Measurements from ENCODE around the gene JAML. TPM values are rescaled to one million over a fixed set of nuclear protein-coding genes. Genes with fewer than 3 reads are reported as not detected.

Gene JAML
- total RNA-seq, 1 experiment from 2014 or later = not detected

GRCh38 chr11:118167906-118168305 is 56.9 kb downstream of the JAML start:
- DNase-seq (ENCODE audit: low read depth) = no peak

DNA sequence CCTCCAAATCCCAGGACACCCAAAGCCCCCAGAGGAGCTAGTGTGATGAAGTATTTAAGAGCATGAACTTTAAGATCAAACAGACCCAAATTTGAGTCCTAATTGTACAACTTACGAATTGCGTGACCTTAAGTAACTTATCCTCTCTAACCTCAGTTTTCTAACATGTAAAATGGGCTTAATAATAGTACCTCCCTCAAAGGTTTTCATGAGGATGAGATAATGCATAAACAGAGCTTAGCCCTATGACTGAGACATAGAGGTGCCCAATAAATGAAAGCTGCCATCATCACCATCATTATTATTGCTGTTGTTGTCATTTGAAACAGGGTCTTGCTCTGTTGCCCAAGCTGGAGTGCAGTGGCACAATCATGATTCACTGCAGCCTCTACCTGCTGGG is 57.6 kb downstream of the JAML start:
- DNase-seq (ENCODE audit: low read depth) = no peak

DNA sequence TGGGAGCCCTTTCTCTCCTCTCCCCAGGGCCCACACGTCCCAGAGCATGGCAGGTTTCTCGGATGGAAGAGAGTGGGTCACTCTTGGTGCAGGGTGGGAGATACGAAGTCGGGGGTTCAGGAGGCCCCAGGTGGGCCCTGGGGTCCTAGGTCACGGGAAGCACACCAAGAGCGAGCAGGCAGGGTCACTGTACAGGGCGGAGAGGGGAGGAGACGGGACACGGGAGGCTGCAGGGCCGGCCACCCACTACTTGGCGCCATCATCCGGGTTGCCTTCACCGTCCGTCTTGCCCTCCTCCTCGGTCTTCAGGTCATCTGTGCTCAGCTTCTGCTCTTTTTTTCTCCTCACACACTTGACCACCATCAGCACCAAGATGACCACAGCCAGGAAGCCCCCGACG is 58.2 kb downstream of the JAML start:
- no peak for DNase-seq (ENCODE audit: low read depth)

DNA sequence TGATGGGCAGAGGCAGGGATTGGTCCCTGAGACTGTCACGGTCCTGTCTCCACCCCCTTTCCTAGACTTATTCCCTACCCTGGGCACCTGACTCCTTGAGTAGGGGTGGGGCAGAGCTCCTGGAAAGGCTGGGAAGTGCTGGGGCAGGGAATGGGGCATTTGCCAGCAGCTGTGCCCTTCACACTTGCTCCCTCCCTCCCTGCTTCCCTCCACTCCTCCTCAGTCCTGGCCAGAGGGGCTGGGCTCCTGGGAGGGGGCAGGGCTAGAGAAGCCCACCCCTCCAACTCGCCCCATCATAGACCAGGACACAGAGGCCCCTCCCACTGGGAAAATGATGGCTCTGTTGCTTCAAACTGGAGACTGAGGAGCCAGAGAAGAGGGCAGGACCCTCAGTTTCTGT is 59.9 kb downstream of the JAML start:
- DNase-seq (ENCODE audit: low read depth) = no peak

DNA sequence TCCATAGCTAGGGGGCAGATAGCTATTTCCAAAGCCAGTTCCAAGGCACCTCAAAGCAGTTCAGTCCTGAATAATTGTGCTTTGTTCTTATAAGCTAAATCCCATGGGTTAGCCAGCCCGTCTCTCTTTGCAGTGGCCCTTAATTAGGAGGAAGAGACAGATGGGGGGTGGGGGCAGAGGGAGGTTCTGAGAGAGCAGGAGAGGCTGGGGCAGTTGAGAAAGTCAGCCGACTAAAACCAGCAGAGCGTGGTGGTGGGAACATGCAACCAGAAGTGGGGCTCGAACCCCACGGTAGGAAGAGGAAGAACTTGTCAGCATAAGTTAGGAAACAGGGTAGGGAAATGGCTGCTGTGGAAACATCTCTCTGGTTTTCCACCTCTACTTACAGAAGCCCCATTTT is 61.3 kb downstream of the JAML start:
- no peak for DNase-seq (ENCODE audit: low read depth)

DNA sequence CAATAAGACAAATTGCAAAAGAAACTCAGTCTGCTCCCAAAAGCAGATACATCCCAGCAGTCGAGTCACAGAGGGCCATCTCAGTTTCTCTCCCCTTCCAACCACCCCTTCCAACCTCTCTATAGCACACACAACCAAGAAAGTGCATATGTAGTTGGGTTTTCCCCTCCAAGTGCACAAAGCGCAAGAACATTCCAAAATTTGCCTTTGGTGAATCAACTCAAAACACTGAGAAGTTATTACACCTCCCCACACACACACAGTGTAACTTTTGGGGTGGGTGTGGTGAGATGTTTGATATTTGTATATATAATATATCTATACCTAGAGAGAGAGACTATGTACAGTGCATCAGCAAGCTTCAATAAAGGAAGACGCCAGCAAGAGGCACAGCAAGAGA is 62.0 kb downstream of the JAML start:
- no peak for DNase-seq (ENCODE audit: low read depth)

DNA sequence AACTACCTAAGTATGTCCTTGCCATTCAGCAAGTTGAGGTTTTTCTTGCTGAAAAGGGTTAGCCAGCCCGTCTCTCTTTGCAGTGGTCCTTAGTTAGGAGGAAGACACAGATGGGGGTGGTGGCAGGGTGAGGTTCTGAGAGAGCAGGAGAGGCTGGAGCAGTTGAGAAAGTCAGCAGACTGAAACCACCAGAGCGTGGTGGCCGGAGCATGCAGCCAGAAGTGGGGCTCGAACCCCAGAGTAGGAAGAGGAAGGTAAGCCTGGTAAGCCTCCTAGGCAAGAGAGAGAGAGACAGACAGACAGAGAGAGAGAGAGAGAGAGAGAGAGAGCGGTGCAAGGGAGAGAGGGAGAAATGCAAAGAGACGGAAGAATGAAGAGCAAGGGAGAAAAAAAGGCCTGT is 63.0 kb downstream of the JAML start:
- DNase-seq (ENCODE audit: low read depth) = no peak

GRCh38 chr11:118157186-118157895 is 67.5 kb downstream of the JAML start:
- no peak for DNase-seq (ENCODE audit: low read depth)

DNA sequence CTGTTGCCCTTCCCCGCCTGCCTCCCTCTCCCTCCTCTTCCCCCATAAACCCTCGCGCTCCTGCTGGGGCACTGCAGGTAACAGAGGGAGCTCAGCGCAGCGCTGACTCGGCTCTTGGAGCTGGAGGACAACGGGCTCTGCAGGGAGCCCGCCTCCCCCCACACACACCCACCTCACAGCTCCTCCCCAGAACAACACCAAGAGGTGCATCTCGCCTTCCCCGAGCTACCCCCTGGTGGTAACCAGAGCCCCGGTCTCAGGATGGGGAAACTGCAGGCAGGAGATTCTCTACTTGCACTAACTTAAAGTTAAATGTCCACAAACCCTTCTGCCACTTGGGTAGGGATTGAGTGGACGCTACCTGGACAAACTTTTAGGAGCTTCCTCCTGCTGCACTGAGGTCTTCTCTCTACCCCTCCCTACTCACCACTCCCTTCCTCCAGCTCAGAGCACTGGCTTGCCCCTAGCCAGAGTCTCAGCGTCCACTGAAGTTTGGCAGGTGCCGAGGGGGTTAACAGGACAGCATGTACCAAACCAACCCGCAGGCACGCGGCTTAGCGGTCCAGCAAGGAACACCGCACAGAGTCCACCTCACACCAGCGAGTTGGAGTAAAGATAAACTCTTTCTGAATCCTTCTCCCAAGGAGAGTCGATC is 68.2 kb downstream of the JAML start:
- no peak for DNase-seq (ENCODE audit: low read depth)

DNA sequence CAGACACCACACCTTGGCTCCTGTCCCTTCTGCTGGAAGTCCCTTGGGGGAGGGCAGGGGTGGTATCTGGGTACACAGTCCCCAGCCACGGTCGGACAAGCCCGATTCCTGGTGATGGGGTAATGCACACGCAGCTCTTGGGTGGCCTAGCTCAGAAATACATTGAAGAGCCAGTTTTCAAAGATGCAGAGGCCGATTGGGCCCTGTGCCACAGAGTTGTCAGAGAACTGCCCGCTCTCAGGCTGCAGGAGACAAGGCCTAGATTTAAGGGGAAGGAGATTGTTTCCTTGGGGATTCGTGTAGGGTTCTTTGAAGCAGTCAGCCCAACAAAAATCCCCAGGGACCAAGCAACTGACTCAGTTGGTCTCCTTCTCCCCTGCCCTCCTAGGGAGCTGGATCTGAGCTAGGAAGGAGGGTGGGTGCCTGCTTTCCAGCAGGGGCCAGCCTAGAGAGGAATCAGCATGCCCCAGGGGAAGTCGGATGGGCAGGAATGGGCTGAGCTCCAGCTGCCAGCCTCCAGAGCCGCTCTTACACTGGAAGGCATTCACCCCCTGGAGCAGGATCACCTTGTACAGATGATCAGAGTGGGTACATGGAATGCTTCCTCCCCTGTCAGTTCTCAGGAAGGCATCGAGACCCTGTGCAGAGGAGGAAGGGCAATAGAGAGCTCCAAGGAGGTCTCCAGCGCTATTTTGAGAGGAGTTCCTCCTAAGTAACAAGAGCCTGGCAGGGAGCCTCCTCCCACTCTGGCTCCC is 68.9 kb downstream of the JAML start:
- DNase-seq (ENCODE audit: low read depth) = no peak

GRCh38 chr11:118154641-118155040 is 70.2 kb downstream of the JAML start:
- DNase-seq (ENCODE audit: low read depth) = no peak

DNA sequence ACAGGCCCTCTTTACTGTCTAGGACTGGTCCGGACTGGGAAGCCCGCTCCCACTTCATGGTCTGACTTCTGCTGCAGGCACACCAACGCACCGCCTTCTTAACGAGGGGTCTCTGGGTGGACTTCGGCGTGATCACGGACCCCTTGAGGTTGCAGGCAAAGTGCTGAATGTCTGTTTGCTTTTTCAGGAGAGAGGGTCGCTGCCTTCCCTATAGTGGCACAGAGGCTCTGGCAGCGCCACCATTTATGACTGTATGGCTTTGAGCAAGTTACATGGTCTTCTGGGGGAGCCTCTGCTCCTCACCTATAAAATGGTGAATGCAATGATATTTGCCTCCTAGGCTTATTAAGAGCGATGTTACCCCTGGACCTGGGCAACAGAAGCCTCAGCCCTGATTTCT is 70.8 kb downstream of the JAML start:
- DNase-seq (ENCODE audit: low read depth) = no peak

DNA sequence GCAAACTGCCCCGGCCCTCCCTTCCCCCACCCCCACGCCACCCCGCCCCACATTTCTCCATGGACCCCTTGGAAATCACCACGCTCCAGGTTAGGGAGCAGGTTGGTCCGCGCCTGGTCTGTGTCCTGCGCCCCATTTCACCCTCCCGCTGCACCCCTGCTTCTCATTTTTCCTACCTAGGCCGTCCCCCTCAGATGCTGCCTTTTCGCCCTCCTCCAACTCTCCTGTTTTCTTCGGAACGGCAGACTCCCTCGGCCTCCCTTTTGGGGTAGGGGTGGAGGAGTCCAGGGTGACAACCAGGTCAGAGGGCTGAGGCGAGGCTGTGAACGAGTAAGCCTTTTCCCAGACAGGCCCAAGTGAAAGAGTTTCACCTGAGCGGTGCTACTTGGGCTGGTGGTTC is 71.3 kb downstream of the JAML start:
- DNase-seq (ENCODE audit: low read depth) = no peak

GRCh38 chr11:118152552-118153471 is 72.0 kb downstream of the JAML start, which contains the start of gene SCN4B:
Gene SCN4B (minus strand): TSS chr11:118152823. CDS start chr11:118152673, 150 bp downstream.
- peak; percentile 72 for DNase-seq (ENCODE audit: low read depth)

DNA sequence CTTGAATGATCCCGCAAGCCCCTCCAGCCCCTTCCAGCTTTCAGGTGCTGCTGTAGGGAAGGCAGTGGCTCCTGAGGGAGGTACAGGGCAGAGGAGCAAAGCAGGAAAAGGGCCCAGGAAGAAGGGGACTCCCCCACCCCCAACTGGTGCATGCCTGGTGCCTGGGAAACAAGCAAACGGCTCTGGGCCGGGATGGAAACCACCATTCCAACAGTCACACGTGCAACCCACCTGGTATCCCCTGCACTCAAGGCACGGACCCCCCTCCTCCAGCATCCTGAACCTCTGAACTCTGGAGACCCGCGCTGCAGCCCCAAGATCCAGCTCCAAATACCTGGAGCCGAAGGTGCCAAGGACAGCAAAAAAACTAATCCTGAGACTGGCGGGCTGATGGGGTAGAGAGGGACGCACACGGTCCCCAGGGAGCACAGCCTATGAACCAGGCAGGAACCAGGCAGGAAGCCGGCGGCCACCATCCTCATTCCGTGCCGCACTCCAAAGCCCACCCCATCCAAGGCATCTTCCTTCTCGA is 72.7 kb downstream of the JAML start:
- DNase-seq (ENCODE audit: low read depth) = peak; percentile 37

DNA sequence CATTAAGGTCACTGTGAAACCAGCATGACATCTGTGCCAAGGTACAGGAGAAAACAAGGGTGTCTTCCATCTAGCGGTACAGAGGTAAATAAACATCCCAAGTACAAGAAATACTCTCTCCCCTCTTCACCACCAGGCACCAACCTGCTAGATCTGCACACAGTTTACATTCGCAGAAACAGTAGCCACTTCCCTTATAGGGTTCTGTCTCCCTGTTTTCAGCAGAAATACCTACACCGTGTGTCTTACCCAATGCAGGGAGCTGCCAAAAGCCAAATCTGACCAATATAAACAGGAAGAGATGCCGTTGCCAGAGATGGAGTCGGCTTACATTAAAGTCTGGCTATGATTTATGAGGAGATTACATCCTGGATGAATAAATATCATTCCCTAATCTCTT is 73.4 kb downstream of the JAML start:
- peak; percentile 88 for DNase-seq (ENCODE audit: low read depth)

DNA sequence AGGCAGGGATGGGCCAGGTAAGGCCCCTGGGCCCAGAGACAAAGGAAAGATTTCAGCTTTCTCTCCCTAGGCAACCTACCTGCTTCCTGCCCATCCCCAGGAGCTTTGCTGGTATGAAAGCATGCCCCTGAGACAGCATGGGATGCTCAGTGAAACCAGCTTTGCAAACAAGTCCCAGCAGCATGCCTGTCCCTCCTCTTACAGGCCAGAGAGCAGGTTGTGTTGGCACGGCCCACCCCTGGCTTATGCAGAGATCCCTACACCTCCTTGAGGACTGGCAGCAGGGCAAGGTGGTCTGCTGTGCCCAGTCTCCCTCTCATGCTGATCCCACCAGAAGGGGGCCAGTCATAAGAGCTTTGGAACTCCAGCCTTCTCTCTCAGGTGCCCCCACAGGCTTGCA is 75.3 kb downstream of the JAML start:
- DNase-seq (ENCODE audit: low read depth) = no peak

- DNase-seq (ENCODE audit: low read depth) = peak; percentile 67
These were observed 76.0 kb downstream of the JAML start for GRCh38 chr11:118148856-118149255.

DNA sequence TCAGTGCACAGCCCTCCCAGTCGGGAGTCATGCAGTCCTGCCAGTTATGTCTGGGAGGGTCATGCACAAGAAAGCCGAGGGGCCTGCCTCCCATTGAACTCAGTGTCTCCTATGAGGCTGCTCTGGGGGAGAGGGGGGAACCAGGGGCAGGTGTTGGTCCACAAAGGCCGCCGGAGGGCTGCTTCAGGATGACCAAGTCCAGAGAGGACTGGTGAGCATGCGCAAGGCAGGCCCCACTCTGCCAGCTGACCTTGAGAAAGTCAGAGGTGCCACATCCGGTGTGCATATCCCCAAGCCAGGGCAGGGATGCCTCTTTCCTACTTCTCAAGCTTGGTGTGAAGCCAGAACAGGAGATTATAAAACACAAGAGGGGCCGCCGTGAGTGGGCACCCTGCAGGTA is 76.6 kb downstream of the JAML start:
- DNase-seq (ENCODE audit: low read depth) = peak; percentile 32

- DNase-seq (ENCODE audit: low read depth) = no peak
These were observed 77.3 kb downstream of the JAML start for GRCh38 chr11:118147502-118147901.

GRCh38 chr11:118146554-118146953 is 78.3 kb downstream of the JAML start:
- DNase-seq (ENCODE audit: low read depth) = no peak
